Measurements from ENCODE around the gene NCL.
"Not testable (repeated sequence)": the region's sequence is repeated elsewhere in the genome, so short reads cannot be mapped to it uniquely, and the experiment has no call there.

NCL gene

GRCh38 chr2:231407686-231408085 lies 56.6 kb downstream of the NCL start:
- DNase-seq (ENCODE audit: low read depth, low spot score) = not testable (repeated sequence)

GRCh38 chr2:231405601-231406367 lies 58.5 kb downstream of the NCL start:
- not testable (repeated sequence) for DNase-seq (ENCODE audit: low read depth, low spot score)

GRCh38 chr2:231404183-231404578 lies 60.1 kb downstream of the NCL start:
- not testable (repeated sequence) for DNase-seq (ENCODE audit: low read depth, low spot score)
